SK-N-SH treated with all-trans-retinoic acid at 6 μM for 48 hours (cell line): ENCODE measurements around the gene PHIP.

Experiments used
- ATAC-seq: fragments of 200-7000 bp; cut with Tn5 transposase; 3 replicates; pipeline ENCODE4 v1.9.1; 2020; ENCODE audit warnings: mild to moderate bottlenecking, moderate library complexity
- BACH2 ChIP-seq: fragments of 250-450 bp; sonication (Bioruptor Pico); IDR thresholded peaks from 2 replicates; pipeline ENCODE4 v1.9.0; 2021; ENCODE audit warnings: mild to moderate bottlenecking, borderline replicate concordance
- CREB5 ChIP-seq: fragments of 250-450 bp; sonication (Bioruptor Pico); IDR thresholded peaks from 2 replicates; pipeline ENCODE4 v1.5.1; 2020; ENCODE audit warnings: low read depth, mild to moderate bottlenecking, moderate library complexity
- CSDC2 ChIP-seq: fragments of 250-450 bp; sonication (Bioruptor Pico); IDR thresholded peaks from 2 replicates; pipeline ENCODE4 v1.5.0; 2020; ENCODE audit warnings: mild to moderate bottlenecking, moderate library complexity
- CSRNP3 ChIP-seq: fragments of 250-450 bp; sonication (Bioruptor Pico); IDR thresholded peaks from 2 replicates; pipeline ENCODE4 v1.5.1; 2021; ENCODE audit warnings: mild to moderate bottlenecking, moderate library complexity
- ESRRG ChIP-seq: fragments of 250-450 bp; sonication (Bioruptor Pico); IDR thresholded peaks from 2 replicates; pipeline ENCODE4 v1.6.1; 2021; ENCODE audit warnings: mild to moderate bottlenecking
- GLIS3 ChIP-seq: fragments of 250-450 bp; sonication (Bioruptor Pico); IDR thresholded peaks from 2 replicates; pipeline ENCODE4 v1.5.0; 2020; ENCODE audit warnings: mild to moderate bottlenecking, moderate library complexity
- ISL1 ChIP-seq: fragments of 250-450 bp; sonication (Bioruptor Pico); IDR thresholded peaks from 2 replicates; pipeline ENCODE4 v2.1.2; 2022; ENCODE audit warnings: mild to moderate bottlenecking, moderate library complexity
- OSR1 ChIP-seq: fragments of 250-450 bp; sonication (Bioruptor Pico); IDR thresholded peaks from 2 replicates; pipeline ENCODE4 v1.8.0; 2022; ENCODE audit warnings: moderate library complexity, mild to moderate bottlenecking, inconsistent platforms
- PATZ1 ChIP-seq: fragments of 250-450 bp; sonication (Bioruptor Pico); IDR thresholded peaks from 2 replicates; pipeline ENCODE4 v1.8.0; 2020; ENCODE audit warnings: mild to moderate bottlenecking, moderate library complexity, borderline replicate concordance
- POU6F1 ChIP-seq: fragments of 250-450 bp; sonication (Bioruptor Pico); IDR thresholded peaks from 2 replicates; pipeline ENCODE4 v1.8.0; 2021; ENCODE audit warnings: low read depth, mild to moderate bottlenecking, moderate library complexity, borderline replicate concordance
- PPARA ChIP-seq: fragments of 250-450 bp; sonication (Bioruptor Pico); IDR thresholded peaks from 2 replicates; pipeline ENCODE4 v1.5.0; 2020; ENCODE audit warnings: mild to moderate bottlenecking, borderline replicate concordance
- RARB ChIP-seq: fragments of 250-450 bp; sonication (Bioruptor Pico); IDR thresholded peaks from 2 replicates; pipeline ENCODE4 v1.8.0; 2021; ENCODE audit warnings: mild to moderate bottlenecking, moderate library complexity
- SNAI2 ChIP-seq: fragments of 250-450 bp; sonication (Bioruptor Pico); IDR thresholded peaks from 2 replicates; pipeline ENCODE4 v1.5.0; 2020; ENCODE audit warnings: mild to moderate bottlenecking, moderate library complexity
- TCF4 ChIP-seq: fragments of 250-450 bp; sonication (Bioruptor Pico); IDR thresholded peaks from 2 replicates; pipeline ENCODE4 v1.8.0; 2021; ENCODE audit warnings: mild to moderate bottlenecking, moderate library complexity, borderline replicate concordance
- TOX ChIP-seq: fragments of 250-450 bp; sonication (Bioruptor Pico); IDR thresholded peaks from 2 replicates; pipeline ENCODE4 v1.8.0; 2021; ENCODE audit warnings: mild to moderate bottlenecking, moderate library complexity, borderline replicate concordance
- ZC3H10 ChIP-seq: fragments of 250-450 bp; sonication (Bioruptor Pico); IDR thresholded peaks from 2 replicates; pipeline ENCODE4 v1.5.1; 2021; ENCODE audit warnings: mild to moderate bottlenecking, moderate library complexity
- ZFP3 ChIP-seq: fragments of 250-450 bp; sonication (Bioruptor Pico); IDR thresholded peaks from 2 replicates; pipeline ENCODE4 v1.5.0; 2020; ENCODE audit warnings: mild to moderate bottlenecking, moderate library complexity
- ZFP30 ChIP-seq: fragments of 450-650 bp; formaldehyde crosslinking; IDR thresholded peaks from 2 replicates; pipeline ENCODE4 v1.5.0; 2022; ENCODE audit warnings: mild to moderate bottlenecking, moderate library complexity
- ZNF565 ChIP-seq: fragments of 450-650 bp; formaldehyde crosslinking; conservative IDR thresholded peaks from 2 replicates; pipeline ENCODE4 v1.5.0; 2020; ENCODE audit warnings: low read depth, mild to moderate bottlenecking, moderate library complexity
- ZNF70 ChIP-seq: fragments of 450-650 bp; formaldehyde crosslinking; IDR thresholded peaks from 2 replicates; pipeline ENCODE4 v1.5.0; 2020; ENCODE audit warnings: mild to moderate bottlenecking, moderate library complexity
- ZNF8 ChIP-seq: fragments of 450-650 bp; formaldehyde crosslinking; IDR thresholded peaks from 2 replicates; pipeline ENCODE4 v1.5.0; 2020; ENCODE audit warnings: mild to moderate bottlenecking, moderate library complexity

Gene PHIP

GRCh38 chr6:78911218-78911940 is 166.7 kb downstream of the PHIP start:
- TF ChIP-seq PATZ1 (CRISPR knock-in tag), result no peak
- ATAC-seq, result no peak

GRCh38 chr6:78910591-78911171 is 167.4 kb downstream of the PHIP start:
- no peak for ATAC-seq
- TF ChIP-seq OSR1 (CRISPR knock-in tag) (no peak), ZNF70 (no peak), TOX (no peak), ZNF565 (CRISPR knock-in tag) (no peak), RARB (CRISPR knock-in tag) (no peak), SNAI2 (no peak), POU6F1 (CRISPR knock-in tag) (no peak), ZNF8 (no peak), ISL1 (no peak), CREB5 (CRISPR knock-in tag) (no peak), ZFP30 (no peak), CSDC2 (CRISPR knock-in tag) (no peak), PATZ1 (CRISPR knock-in tag) (no peak), CSRNP3 (CRISPR knock-in tag) (no peak), ESRRG (CRISPR knock-in tag) (no peak), TCF4 (no peak), PPARA (CRISPR knock-in tag) (no peak), BACH2 (CRISPR knock-in tag) (no peak), ZC3H10 (CRISPR knock-in tag) (no peak), GLIS3 (CRISPR knock-in tag) (no peak)

- no peak for ATAC-seq
- TF ChIP-seq ZNF565 (CRISPR knock-in tag), result no peak
These were observed 168.0 kb downstream of the PHIP start for GRCh38 chr6:78910010-78910409.

GRCh38 chr6:78909391-78909790 is 168.7 kb downstream of the PHIP start:
- no peak for TF ChIP-seq POU6F1 (CRISPR knock-in tag)
- no peak for TF ChIP-seq TOX
- no peak for TF ChIP-seq ZFP3 (CRISPR knock-in tag)
- TF ChIP-seq ZNF8, result no peak
- no peak for TF ChIP-seq GLIS3 (CRISPR knock-in tag)
- TF ChIP-seq PATZ1 (CRISPR knock-in tag), result no peak
- TF ChIP-seq SNAI2, result no peak
- no peak for TF ChIP-seq ESRRG (CRISPR knock-in tag)
- no peak for TF ChIP-seq ZC3H10 (CRISPR knock-in tag)
- TF ChIP-seq PPARA (CRISPR knock-in tag), result no peak
- no peak for TF ChIP-seq CREB5 (CRISPR knock-in tag)
- no peak for ATAC-seq
